ENCODE results near the gene KIAA1217.

DNA sequence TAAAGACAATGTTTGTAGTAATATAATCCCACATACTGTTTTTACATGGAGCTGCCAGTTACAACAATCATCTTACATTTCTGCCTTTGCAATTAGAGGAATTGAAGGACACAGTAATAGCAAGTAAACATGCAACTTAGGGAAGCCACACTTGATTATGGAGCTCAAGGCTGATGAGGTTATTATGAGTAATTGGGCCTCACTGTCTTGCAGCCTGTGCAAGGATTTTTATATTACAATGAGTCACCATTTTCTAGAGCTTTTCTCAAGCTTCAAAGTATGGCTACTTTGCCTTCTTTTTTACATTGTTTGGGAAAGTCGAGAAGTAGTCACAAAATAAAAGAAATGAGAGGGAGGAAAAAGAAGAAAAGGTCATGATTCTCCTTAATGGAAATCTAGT is 226.4 kb downstream of the KIAA1217 start:
- TF ChIP-seq, protein P1, sequence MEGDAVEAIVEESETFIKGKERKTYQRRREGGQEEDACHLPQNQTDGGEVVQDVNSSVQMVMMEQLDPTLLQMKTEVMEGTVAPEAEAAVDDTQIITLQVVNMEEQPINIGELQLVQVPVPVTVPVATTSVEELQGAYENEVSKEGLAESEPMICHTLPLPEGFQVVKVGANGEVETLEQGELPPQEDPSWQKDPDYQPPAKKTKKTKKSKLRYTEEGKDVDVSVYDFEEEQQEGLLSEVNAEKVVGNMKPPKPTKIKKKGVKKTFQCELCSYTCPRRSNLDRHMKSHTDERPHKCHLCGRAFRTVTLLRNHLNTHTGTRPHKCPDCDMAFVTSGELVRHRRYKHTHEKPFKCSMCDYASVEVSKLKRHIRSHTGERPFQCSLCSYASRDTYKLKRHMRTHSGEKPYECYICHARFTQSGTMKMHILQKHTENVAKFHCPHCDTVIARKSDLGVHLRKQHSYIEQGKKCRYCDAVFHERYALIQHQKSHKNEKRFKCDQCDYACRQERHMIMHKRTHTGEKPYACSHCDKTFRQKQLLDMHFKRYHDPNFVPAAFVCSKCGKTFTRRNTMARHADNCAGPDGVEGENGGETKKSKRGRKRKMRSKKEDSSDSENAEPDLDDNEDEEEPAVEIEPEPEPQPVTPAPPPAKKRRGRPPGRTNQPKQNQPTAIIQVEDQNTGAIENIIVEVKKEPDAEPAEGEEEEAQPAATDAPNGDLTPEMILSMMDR (IDR thresholded peaks at IDR 0.05), result no peak
- no peak for TF ChIP-seq POLR2A (IDR thresholded peaks at IDR 0.05)

Measured in lower leg skin (tissue), 3 donors.